GM12801 (cell line): ENCODE results near the gene LAMA3.

Experiments used
- CTCF ChIP-seq: IDR thresholded peaks from one replicate; pipeline ENCODE4 v1.5.1; 2011; ENCODE audit warnings: control low read depth; ENCODE audit not compliant: insufficient read length; ENCODE audit errors: extremely low read depth

Gene LAMA3

GRCh38 chr18:23916338-23916737 is 227.1 kb downstream of the LAMA3 start:
- no peak for TF ChIP-seq CTCF

GRCh38 chr18:23918395-23919032 is 229.3 kb downstream of the LAMA3 start:
- TF ChIP-seq CTCF = no peak

GRCh38 chr18:23920054-23920453 is 230.8 kb downstream of the LAMA3 start:
- TF ChIP-seq CTCF = no peak

DNA sequence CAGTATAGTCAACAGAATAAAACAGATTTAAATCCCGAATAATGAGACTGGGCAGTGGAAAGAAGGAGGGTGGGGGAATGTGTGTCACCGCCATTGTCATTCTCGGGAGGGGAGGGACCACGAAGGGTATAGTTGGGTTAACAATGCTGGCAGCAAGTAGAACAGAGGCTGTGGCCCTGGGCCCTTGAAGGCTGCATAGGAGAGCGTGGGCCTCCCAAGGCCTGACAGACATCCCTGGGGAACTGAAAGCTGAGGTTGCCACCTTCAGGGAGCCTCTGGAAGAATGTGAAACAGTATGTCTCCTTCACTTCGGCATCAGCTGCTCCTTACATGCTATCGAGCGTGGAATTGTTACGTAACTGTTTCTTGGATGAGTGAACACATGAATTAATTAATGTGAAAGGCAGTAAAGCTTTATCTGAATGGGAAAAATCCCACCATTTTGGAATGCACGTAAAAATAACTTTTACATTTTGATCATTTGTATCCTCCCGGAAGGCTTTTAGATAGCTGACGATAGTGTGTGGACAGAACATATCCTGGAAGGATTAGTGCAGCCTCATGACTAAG is 232.5 kb downstream of the LAMA3 start:
- TF ChIP-seq CTCF = no peak

DNA sequence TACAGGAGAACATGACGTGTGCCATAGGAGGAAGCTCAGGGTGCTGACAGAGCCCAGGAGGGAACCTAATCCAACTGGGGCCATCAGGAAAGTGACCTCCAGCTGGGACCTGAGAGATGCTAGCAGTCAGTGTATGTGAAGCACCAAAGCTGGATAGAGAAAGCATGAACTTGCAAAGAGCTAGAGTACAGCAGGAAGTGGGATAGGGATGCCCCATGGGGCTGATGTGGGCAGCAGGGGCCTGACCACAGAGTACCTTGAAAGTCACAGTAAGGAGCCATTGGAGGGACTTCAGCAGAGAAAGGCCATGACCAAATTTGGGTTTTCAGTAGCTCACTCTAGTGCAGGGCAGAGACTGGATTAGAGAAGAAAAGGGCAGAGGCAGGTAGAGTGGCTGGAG is 233.7 kb downstream of the LAMA3 start:
- no peak for TF ChIP-seq CTCF

DNA sequence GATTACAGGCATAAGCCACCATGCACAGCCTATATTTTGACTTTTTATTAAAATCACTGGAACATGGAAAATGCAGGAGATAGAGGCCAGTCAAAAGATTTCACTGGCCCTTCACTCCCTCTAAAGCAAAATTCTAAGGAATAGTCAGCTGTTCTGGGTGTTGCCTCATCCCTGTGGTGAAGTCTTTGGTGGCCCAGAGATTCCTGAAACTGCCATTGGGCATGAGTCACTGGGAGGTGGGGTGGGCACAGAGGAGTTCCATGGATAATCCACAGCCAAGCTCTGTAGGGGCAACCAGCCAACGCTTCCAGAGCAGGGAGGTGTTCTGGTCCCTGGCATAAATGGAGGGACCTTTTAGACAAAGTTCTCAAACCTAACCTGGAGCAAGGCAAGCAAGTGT is 235.6 kb downstream of the LAMA3 start:
- TF ChIP-seq CTCF = no peak

- no peak for TF ChIP-seq CTCF
Observed at GRCh38 chr18:23926571-23926970, 237.3 kb downstream of the LAMA3 start.
